Measurements from ENCODE around the gene EPHX1.

GRCh38 chr1:225848030-225848955 lies 38.4 kb downstream of the EPHX1 start:
- TF ChIP-seq FOXM1 (IDR thresholded peaks at IDR 0.05; ENCODE audit: borderline replicate concordance, low read depth): no peak
- no peak for TF ChIP-seq REST (IDR thresholded peaks at IDR 0.05; ENCODE audit: low read depth)
- TF ChIP-seq CREB1 (IDR thresholded peaks at IDR 0.05; ENCODE audit: low read depth): no peak
- no peak for TF ChIP-seq EGR1 (IDR thresholded peaks at IDR 0.05)
- TF ChIP-seq NFIC (IDR thresholded peaks at IDR 0.05): no peak
- TF ChIP-seq TAF1 (IDR thresholded peaks at IDR 0.05; ENCODE audit: low read depth): no peak
- no peak for TF ChIP-seq EP300 (IDR thresholded peaks at IDR 0.05; ENCODE audit: borderline replicate concordance)
- TF ChIP-seq CEBPB (IDR thresholded peaks at IDR 0.05): no peak
- TF ChIP-seq YY1 (IDR thresholded peaks at IDR 0.05; ENCODE audit: low read depth): no peak
- no peak for TF ChIP-seq TEAD4 (IDR thresholded peaks at IDR 0.05)
- no peak for TF ChIP-seq TCF12 (IDR thresholded peaks at IDR 0.05; ENCODE audit: low read depth)
- TF ChIP-seq, protein P1, sequence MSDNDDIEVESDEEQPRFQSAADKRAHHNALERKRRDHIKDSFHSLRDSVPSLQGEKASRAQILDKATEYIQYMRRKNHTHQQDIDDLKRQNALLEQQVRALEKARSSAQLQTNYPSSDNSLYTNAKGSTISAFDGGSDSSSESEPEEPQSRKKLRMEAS (IDR thresholded peaks at IDR 0.05): no peak
- no peak for TF ChIP-seq RAD21 (IDR thresholded peaks at IDR 0.05; ENCODE audit: low read depth)
